ENCODE data around the gene AP2A2.

AP2A2 gene

DNA sequence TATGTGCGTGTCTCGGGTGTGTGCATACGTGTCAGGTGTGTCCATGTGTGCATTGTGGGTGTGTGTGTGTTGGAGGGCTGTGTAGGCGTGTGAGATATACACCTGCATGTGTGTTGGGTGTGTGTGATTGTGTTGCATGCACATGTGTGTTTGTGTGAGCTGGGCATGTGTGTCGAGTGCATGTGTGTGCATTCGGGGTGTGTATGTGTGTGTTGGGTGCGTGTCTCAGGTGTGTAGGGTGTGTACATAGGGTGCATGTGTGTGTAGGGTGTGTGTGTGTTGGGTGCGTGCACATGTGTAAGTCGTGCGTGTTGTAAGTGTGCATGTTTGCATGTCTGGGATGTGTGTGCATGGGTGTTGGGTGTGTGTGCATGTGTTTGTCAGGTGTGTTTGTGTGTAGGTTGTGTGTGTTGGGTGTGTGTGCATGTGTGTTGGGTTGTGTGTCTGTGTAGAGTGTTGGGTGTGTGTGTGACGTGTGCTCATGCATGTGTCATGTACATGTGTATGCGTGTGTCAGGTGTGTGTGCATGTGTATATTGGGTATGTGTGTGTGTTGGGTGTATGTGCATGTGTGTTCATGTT lies 106.7 kb downstream of the AP2A2 start:
- no peak for DNase-seq

DNA sequence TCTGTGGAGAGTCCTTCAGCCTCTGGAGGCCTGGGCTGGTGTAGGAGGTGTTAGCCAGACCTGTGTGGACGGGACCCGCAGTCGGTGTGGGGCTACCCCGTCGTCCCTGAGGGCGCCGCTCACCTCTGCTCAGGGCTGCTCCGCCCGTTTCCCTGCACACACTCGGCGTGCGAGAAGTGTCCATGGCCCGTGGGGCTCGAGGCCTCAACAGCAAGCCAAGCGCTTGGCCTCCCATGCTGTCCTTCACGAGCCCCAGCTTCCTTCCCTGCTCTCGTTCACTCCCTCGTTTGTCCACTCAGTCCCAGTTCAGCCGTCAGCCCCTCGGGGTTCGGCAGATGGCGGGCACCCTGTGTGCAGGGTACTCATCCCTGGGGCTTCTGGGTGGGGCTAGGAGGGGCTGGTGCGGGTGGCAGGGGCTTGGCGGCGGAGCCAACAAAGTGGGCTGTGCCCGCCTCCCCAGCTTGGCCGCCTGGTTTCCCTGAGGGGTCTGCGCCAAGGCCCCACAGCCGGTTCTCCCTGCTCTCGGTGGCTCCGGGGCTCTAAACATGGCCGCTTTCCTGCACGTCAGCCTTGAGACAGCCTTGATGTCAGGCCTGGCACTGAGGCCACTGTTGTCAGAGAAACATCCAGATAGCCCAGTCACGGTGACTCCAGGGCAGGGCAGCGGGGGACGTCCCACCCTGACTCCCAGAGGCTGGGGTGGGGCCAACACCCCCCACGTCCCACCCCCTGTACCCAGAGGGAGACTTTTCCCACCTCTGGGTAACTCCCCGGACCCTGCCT lies 107.5 kb downstream of the AP2A2 start:
- no peak for DNase-seq

DNA sequence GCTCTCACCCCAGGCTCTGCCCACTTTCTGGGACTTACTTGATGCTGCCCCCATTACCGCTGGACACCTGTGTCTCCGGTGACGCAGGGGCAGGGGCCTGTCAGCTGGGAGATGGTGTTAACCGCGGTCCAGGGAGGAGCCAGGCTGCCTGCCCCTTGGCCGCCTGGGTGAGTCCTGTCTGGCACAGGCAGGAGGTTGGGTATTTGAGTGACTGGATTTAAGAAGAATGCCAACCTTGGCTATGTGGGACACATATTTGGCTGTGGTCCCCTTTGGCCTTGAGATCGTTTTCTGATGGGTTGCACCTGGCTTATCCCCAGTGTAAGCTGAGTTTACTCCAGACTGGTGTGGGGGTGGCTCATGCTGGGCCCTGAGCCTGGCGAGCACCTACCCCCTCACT lies 108.3 kb downstream of the AP2A2 start:
- DNase-seq, result no peak

DNA sequence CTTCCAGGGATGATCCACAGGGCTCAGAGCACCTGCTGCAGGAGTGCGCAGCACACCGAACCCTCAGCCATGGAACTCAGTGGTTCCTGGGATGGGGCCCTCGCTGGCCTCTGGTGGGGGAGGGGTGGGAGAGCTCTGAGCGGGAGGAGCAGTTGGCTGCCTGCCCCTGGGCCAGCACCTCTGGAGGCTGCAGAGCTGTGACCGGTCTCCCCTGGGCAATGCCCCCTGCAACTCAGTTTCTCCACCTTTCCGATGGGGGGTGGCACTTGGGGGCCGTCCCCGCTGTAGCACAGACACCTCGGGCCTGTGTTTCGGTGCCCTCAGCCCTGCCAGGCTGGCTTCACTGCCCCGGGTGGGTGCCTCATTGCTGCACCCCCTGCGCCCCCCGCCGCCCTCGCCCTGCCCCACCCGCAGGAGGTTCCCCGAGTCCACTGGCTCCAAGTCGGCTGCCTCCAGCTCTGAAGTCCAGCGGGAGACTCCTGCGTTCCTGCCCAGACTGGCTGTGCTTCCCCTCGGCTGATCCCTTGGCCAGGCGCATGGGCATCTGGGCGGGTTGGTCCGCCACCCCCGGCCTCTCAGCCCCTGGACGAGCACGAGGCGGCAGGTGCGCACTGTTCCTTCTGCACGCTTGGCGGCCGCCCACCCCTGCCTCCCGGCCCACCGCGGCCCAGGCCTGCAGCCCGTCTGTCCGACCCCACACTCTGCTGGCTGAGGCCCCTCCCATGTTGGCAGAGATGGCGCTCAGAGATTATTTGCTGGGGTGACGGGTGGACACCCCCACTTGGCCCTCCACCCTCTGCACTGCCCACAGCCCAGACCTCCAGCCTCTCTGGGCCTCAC lies 109.0 kb downstream of the AP2A2 start:
- no peak for DNase-seq

DNA sequence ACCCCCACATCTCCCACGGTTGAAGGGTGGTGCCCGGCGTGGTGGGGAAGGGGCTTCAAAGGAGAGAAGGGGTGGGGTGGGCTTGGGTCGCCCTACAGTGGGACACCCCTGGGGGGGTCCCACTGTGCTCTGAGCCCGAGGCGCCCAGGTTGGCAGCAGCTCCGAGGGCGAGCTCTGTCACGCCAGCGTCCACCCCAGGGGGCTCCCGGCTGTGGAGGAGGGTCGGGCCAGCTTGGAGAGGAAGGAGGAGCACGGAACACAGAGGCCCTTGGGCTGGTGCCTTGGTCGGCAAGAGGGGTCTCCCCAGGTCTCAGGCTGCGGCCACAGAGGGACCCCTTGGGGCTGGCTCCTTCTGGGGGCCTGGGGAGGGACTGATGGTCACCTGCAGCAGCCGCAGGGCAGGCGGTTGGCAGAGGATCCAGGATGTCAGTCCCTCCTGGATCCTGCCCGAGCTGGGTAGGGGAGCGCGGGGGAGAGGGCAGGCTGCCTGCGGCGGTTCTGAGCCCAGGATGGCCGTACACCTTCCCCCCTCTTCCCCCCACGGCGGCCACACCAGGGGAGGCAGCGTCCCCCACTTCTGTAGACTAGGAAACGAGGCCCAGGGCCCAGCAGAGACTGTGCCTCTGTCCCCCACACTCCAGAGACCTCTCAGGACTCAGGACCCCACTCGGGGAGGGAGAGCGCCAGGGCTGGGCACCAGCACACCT lies 110.1 kb downstream of the AP2A2 start:
- DNase-seq, result no peak

DNA sequence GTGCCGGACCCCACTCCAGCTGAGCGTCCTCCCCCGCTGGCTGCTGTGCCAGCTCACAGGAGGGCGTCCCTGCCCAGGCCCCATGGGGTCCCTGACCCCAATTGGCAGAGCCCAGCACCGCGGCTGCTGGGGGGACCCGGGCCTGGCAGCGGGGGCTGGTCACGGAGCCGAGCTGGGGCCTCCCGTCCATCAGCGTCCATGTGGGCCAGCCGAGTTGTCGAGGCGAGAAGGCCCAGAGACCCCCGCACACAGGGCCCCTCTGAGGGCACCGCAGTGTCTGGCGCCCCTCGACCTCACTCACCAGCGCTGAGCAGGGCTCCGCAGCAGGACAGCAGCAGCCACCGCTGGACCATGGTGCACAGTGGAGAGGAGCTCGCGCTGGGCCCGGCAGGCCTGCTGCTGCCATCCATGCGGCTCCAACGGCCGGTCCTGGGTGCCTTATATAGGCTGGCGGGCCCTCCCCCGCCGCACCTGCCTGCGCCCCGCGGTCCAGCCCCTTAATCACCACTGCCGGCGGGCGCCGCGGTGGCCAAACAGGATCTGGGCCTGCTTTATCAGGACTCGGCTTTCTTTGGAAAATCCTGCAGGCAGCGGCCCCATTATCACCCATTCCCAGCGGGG lies 110.7 kb downstream of the AP2A2 start, which contains the start of gene MUC6:
MUC6 (minus strand) TSS at position 416 of the 621 bp plus-strand sequence; CDS start at position 353, 63 bp downstream.
- no peak for DNase-seq

DNA sequence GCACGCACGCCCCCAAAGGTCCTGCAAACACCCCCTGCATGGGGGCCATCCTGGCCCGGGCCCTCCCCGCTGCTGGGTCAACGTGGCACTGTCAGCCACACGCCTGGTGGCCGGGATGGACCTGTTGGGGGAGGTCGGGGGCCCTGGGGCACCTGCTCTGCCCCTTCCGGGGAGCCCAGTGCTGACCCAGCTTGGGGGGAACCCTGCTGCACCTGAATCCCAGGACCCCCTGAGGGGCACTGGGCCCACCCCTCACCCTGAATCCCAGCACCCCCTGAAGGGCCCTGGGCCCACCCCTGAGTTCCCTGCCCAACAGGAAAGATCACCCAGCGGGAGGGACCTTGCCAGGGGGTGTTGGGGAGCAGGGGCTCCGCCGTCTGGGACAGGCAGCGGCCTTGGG lies 111.3 kb downstream of the AP2A2 start:
- no peak for DNase-seq

DNA sequence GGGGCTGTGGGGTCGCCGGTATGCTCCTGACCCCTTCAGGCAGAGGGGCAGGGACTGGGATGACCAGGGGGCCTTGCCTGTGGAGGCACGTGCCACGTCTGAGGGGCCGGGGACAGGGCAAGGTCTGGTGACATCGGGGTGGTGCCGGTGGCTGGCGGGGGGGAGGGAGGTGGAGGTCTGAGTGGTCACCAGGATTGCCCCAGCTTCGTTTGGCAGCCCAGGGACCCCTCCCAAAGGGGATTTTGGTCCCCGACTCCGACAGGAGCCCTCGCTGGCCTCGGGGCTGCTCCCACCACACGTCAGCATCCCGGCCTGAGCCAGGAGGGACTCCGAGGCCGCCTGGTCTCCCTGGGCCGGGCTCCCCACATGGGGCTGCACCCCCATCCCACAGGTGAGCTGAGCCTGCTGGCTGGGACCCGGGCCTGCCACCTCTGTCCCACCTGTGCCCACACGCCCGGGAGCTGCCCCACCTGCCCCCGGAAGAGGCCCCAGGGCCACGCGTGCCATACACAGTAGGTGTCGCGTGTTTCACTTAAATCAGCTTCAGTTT lies 111.9 kb downstream of the AP2A2 start:
- DNase-seq, result no peak

DNA sequence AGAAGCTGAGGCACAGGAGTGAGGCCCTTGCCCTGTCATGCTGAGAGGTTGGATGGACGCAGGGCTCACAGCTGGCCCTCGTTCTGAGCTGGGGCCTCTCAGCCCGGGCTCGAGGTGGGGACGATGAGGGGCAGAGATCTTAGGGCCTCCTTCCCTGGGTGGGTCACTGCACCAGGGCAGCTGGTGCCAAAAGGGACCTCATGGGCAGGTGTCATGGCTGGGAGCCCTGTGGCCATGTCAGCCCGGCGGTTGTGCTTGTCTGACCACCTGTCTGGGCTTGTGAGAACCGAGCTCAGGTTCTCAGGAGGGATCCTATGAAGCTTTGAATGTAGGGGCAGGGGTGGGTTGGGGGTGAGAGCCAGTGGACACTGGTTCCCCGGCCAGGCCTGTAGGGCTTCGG lies 112.7 kb downstream of the AP2A2 start:
- DNase-seq, result no peak

DNA sequence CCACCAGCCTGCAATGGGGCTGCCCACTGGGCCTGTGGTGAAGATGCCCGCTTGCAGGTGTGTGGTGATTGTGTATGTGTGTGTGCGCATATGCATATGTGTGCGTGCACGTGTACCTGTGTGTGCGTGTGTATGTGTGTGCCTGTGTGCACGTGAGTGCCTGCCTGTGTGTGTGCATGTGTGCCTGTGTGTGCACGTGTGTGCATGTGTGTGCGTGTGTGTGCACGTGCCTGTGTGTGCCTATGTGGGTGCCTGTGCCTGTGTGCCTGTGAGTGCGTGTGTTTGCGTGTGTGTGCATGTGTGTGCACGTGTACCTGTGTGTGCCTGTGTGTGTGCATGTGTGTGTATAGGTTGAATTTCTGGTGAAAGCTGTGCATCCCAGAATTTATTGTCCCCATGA lies 113.3 kb downstream of the AP2A2 start:
- DNase-seq, result no peak

DNA sequence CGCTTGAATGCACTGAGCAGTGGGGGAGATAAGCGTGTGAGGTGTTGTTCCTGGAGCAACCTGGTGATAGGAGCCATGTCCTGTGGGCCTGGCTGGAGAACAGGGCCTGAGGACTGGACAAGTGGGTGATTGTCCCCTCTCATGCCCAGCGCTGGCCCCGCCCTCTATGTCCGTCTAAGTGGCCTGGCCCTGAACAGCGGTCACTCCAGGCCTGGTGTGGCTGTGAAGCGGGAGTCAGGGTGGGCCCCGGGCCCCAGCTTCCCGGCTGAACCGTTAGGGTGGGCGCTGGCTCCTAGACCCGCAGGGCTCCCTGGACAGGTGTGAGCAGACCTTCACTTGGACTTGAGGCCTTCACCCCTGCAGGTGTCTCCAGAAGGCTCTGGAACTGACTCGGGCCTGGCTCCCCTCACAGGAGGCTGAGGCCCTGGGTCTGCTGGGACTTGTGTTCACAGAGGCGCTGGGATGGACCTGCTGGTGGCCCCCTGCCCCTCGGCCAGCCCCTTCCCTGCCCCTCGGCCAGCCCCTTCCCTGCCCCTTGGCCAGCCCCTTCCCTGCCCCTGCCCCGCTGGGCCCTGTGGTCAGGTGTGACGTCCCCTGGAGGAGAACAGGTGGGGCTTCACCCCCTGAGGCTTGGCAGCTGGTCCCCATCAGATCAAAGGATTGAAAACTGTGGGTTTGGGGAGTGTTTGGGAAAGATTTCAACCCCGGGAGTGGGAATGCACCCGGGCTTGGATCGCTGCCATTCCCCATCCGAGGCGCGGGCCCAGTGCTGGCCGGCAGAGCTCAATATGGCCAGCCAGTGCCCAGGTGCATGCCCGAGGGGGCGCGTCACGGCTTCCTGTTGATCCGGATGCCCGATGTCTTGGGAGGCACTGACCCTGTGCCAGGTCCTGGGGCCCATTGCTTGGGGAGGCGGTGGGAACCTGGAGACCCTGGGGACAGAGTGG lies 114.1 kb downstream of the AP2A2 start:
- no peak for DNase-seq

DNA sequence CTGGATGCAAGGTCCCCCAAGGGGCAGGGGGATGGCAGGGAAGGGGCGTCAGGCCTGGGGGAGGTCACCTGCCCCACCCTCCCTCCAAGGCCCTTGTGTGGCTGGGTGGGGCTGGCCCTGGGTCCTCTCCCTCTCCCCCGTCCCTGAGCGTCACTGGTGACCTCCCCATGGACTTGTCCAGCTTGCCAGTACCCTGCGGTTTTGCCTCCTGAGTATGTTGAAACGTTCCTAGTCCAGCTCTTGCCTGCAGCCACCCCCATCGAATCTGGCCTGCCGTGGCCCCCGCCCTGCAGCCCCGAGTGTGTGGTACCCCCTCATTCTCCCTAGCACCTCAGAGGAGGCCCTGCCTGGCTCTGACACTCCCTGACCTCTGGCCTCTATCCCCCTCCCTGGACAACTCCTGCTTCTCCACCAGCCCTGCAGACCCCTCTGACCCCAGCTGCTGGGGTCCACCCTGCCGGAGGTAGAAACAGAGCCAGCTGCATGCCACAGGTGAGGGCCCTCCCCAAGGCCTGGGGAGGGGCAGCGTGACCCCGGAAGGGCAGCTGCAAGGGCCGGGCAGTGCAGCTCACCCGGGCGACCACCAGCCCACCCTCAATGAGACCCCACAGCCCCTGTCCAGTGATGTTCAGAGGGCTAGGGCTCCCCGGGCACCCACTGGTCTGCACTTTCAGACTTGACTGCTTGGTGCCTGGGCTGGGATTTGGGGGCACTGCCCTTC lies 114.9 kb downstream of the AP2A2 start:
- no peak for DNase-seq

DNA sequence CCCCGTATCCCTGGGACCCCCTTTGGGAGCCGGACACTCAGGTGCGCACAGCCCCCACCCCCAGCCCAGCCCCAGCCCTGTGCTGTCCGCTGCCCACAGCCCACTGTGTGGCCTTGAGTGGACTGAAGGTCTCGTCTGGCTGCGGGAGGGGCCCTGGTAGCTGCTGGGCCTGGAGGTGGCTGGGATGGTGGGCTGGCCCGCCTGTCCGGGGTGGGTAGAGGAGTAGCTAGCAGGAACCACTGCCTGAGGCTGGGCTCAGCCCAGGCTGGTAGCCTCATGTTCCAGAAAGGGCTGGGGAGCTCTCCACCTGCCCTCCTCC lies 115.4 kb downstream of the AP2A2 start:
- no peak for DNase-seq

DNA sequence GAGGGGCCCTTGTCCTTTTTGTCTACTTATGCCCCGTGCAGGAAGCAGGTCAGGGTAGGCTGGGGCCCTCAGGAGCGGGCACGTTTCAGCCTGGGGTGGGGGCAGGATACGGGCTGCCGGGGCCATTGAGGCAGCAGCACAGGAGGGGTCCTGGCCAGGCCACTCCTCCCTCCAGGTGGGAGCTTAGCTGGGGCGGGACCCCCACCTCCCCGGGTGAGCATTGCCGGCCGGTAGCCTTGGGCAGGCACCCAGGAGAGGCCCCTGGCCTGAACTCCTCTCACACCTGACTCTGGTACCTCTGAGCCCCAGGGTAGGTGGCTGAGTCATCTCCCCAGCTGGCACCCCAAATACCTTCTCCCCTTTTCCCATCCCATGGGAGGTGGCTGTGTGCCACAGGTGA lies 115.8 kb downstream of the AP2A2 start:
- no peak for DNase-seq

DNA sequence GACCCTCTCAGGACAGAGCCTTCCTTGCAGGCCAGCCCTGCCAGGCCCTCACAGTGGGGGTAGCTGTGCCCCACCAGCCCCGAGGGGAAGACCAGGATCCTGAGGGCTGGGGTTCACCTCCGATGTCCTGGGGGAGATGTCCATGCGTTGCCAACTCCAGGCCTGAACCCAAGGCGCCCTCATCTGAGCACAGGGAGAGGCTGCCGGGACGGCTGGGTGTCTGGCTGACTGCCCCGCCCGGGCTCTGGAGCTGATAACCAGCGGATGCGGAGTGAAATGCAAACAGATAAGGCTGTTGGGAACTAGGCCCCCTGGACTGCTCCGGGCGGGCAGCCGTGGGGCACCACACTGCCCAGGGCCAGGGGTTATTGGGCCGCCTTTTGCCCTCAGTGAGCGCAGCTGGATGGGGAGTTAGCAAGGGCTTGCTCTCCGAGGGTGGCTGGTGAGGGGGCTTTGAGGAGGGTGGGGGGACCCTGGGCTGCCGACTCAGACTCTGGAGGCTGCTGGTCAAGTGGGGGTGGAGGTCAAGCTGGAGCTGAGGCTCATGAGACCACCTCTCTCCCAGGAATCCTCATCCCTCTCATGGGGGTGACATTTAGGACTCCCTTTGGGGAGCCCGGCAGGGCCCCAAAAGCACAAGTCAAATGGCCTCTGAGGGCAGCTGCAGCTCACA lies 116.4 kb downstream of the AP2A2 start:
- no peak for DNase-seq

DNA sequence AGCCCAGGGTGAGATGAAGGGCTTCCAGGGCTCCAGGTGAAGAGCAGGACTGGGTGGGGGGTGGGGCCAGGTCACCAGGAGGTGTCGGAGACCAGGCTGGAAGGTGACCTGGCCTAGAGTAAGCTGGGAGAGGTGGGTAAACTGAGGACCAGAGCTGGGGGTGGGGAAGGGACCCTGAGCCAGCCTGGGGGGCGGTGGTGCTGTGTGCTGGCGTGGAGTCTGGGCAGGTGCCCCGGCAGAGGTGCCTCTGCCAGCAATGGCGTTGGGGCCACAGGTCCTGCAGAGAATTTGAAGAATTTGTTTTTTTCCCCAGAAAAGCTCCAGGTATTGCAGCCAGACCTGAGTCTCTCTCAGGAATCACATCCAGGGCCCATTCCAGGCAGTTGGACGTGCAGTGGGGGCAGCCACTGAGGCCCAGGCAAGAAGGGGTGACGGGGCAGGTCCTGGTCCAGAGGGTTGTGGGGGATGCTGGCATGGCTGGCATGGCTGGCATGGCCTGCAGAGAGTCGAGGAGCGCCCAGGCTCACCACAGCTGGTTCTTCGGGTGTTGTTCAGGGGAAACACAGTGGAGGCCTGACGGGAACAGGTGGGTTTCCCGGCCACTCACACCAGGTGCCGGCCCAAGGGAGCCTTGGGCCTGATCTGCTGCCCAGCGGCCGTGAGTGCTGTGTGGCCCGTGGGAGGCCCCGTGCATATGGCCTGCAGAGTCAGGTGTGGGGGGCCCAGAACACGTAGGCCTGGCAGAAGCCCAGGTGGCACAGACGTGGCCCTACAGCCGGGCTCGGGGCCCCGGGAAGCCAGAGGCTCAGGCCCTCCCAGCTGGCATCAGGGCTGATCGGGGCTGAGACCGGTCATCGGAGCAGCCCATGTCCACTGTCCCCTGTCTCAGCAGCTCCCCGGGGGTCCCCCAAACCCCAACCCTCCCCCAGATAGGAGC lies 117.2 kb downstream of the AP2A2 start:
- no peak for DNase-seq

DNA sequence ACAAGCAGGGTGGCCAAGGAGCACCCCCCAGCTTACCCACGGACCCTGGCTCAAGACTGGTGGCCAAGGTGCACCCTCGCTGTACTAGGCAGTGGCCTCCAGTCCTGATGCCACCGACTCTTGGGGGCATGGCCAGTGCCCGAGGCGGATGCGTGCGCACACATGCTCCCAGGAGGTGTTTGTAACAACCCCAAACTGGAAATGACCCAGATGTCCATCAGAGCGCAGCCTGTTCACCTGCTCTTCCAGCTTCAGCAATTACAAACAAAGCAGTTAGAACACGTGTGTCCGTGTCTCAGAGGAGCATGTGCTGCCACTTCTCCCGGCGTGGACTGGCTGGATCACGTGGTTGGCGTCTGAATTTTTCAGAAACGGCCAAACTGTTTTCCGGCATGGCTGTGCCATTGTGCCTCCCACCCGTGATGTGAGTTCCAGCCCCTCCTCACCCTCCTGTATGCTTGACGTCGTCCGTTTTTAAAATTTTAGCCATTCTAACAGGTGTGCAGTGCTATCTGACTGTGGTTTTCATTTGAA lies 118.0 kb downstream of the AP2A2 start:
- DNase-seq, result no peak

DNA sequence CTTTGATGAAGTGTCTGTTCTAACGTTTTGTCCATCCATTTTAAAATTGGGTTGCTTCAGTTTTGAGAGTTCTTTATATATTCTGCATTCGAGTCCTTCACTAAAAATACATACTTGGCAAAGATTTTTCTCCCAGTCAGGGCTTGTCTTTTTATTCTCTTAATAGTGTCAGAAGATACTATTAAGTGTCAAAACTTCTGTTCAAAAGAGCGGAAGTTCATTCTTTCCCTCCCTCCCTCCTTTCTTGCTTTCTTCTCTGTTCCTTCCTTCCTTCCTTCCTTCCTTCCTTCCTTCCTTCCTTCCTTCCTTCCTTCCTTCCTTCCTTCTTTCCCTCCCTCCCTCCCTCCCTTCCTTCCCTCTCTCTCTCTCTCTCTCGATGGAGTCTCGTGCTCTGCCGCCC lies 118.5 kb downstream of the AP2A2 start:
- no peak for DNase-seq
